NCI-H526 treated with DMSO at 0.1 percent for 48 hours (cell line): ENCODE measurements around the gene CCT3.

Experiments used
- DNase-seq: peaks from one replicate; lab custom pipeline; 2025; lab: John Stamatoyannopoulos, UW

Gene CCT3

GRCh38 chr1:156281693-156282478 lies 56.2 kb downstream of the CCT3 start:
- DNase-seq = peak; percentile 58

- DNase-seq = no peak
Observed at GRCh38 chr1:156281281-156281680, 56.8 kb downstream of the CCT3 start.

GRCh38 chr1:156279837-156280236 lies 58.3 kb downstream of the CCT3 start:
- DNase-seq = no peak

GRCh38 chr1:156276966-156277381 lies 61.1 kb downstream of the CCT3 start:
- no peak for DNase-seq

GRCh38 chr1:156276532-156276931 lies 61.6 kb downstream of the CCT3 start:
- DNase-seq = no peak

GRCh38 chr1:156270314-156270713 lies 67.8 kb downstream of the CCT3 start:
- DNase-seq = no peak

- DNase-seq = no peak
Observed at GRCh38 chr1:156268336-156268735, 69.8 kb downstream of the CCT3 start.

GRCh38 chr1:156266051-156266450 lies 72.0 kb downstream of the CCT3 start:
- no peak for DNase-seq

GRCh38 chr1:156263288-156263655 lies 74.8 kb downstream of the CCT3 start:
- no peak for DNase-seq

- DNase-seq = no peak
Observed at GRCh38 chr1:156262461-156263287, 75.4 kb downstream of the CCT3 start.

GRCh38 chr1:156260896-156261295 lies 77.2 kb downstream of the CCT3 start:
- DNase-seq = no peak

- no peak for DNase-seq
Observed at GRCh38 chr1:156259805-156260204, 78.3 kb downstream of the CCT3 start.
